ENCODE data around the gene KMT2E. TPM values are rescaled to one million over a fixed set of nuclear protein-coding genes. Genes with fewer than 3 reads are reported as not detected.
A peak's percentile ranks its signal among the peaks of the same experiment; 100 is the strongest.

KMT2E gene
- 21.7 TPM for polyA plus RNA-seq (2013, experiment 1 of 2)
- 21.7 TPM for polyA plus RNA-seq (2013, experiment 2 of 2)

GRCh38 chr7:105013816-105014692, at the start of gene KMT2E:
KMT2E (plus strand) TSS chr7:105014205; CDS start chr7:105040953, 26,748 bp downstream.
- peak within 1 kb of the TSS; percentile 84 for H3K4ac ChIP-seq (ENCODE audit: low read depth, low read length)
- H4K5ac ChIP-seq (ENCODE audit: low read length): peak within 1 kb of the TSS; percentile 94
- peak within 1 kb of the TSS; percentile 100 for H3K9ac ChIP-seq (ENCODE audit: low read length)
- peaks cover 70% of the 10 kb centered on the region for H3K79me2 ChIP-seq (ENCODE audit: control insufficient read depth, insufficient read depth, low read length)
- peak within 1 kb of the TSS; percentile 68 for H2BK120ac ChIP-seq (ENCODE audit: low read depth, low read length)
- peak within 1 kb of the TSS; percentile 93 for H3K4me3 ChIP-seq (ENCODE audit: low read length)
- no peaks in the 10 kb centered on the region for H3K27me3 ChIP-seq (ENCODE audit: insufficient read depth, low read length, poor library complexity)
- peak within 1 kb of the TSS; percentile 87 for H3K4me2 ChIP-seq (ENCODE audit: low read length)
- H3K36me3 ChIP-seq (ENCODE audit: control insufficient read depth, insufficient read depth, low read length): no peaks in the 10 kb centered on the region
- peaks cover 1% of the 10 kb centered on the region for H3K79me1 ChIP-seq (ENCODE audit: low read length)
- peak within 1 kb of the TSS; percentile 89 for H3K27ac ChIP-seq (ENCODE audit: low read depth, low read length)
- peak within 1 kb of the TSS; percentile 100 for H3K56ac ChIP-seq (ENCODE audit: low read length)
- peak within 1 kb of the TSS; percentile 94 for H4K8ac ChIP-seq (ENCODE audit: low read depth, low read length)
- H2AK5ac ChIP-seq (ENCODE audit: low read length): peak within 1 kb of the TSS; percentile 96
- peaks cover 2% of the 10 kb centered on the region for H3K4me1 ChIP-seq (ENCODE audit: control insufficient read depth, low read depth, low read length)
- H3K23ac ChIP-seq (ENCODE audit: low read length): peak within 1 kb of the TSS; percentile 99
- H2BK5ac ChIP-seq (ENCODE audit: low read length): peak within 1 kb of the TSS; percentile 99
- DNase-seq: peak; percentile 92
- no CpG with 5 or more reads among the region's 69 CpGs for WGBS (ENCODE audit: extremely low coverage, insufficient coverage, low lambda C conversion rate)
- no peak within 1 kb of the TSS for H2BK15ac ChIP-seq (replicated peaks; ENCODE audit: low read depth)
- H3K18ac ChIP-seq (ENCODE audit: low read length): peak within 1 kb of the TSS; percentile 64

GRCh38 chr7:104964626-104965236, 49.3 kb upstream of the KMT2E start:
- Histone ChIP-seq H3K27me3 (ENCODE audit: insufficient read depth, low read length, poor library complexity) (no peaks in the 10 kb centered on the region), H3K18ac (ENCODE audit: low read length) (no peak overlapping the region), H3K27ac (ENCODE audit: low read depth, low read length) (no peak overlapping the region), H4K5ac (ENCODE audit: low read length) (no peak overlapping the region), H3K56ac (ENCODE audit: low read length) (no peak overlapping the region), H3K79me2 (ENCODE audit: control insufficient read depth, insufficient read depth, low read length) (no peaks in the 10 kb centered on the region), H2AK5ac (ENCODE audit: low read length) (no peak overlapping the region), H3K9ac (ENCODE audit: low read length) (no peak overlapping the region), H3K4me3 (ENCODE audit: low read length) (no peak overlapping the region), H3K4ac (ENCODE audit: low read depth, low read length) (no peak overlapping the region), H3K23ac (ENCODE audit: low read length) (no peak overlapping the region), H3K36me3 (ENCODE audit: control insufficient read depth, insufficient read depth, low read length) (no peaks in the 10 kb centered on the region), H4K8ac (ENCODE audit: low read depth, low read length) (no peak overlapping the region), H3K4me2 (ENCODE audit: low read length) (no peak overlapping the region), H3K79me1 (ENCODE audit: low read length) (no peaks in the 10 kb centered on the region), H2BK15ac (replicated peaks; ENCODE audit: low read depth) (no peak overlapping the region), H2BK120ac (ENCODE audit: low read depth, low read length) (no peak overlapping the region), H2BK5ac (ENCODE audit: low read length) (no peak overlapping the region), H3K4me1 (ENCODE audit: control insufficient read depth, low read depth, low read length) (no peaks in the 10 kb centered on the region)
- WGBS (ENCODE audit: extremely low coverage, insufficient coverage, low lambda C conversion rate): no CpG with 5 or more reads among the region's 6 CpGs
- no peak for DNase-seq

GRCh38 chr7:104966022-104966421, 48.0 kb upstream of the KMT2E start:
- no CpG with 5 or more reads among the region's 2 CpGs for WGBS (ENCODE audit: extremely low coverage, insufficient coverage, low lambda C conversion rate)
- H3K56ac ChIP-seq (ENCODE audit: low read length): no peak overlapping the region

GRCh38 chr7:104967088-104967487, 46.9 kb upstream of the KMT2E start:
- no peak for DNase-seq
- Histone ChIP-seq H3K36me3 (ENCODE audit: control insufficient read depth, insufficient read depth, low read length) (no peaks in the 10 kb centered on the region), H3K23ac (ENCODE audit: low read length) (no peak overlapping the region), H3K18ac (ENCODE audit: low read length) (no peak overlapping the region), H3K27ac (ENCODE audit: low read depth, low read length) (no peak overlapping the region), H2BK120ac (ENCODE audit: low read depth, low read length) (no peak overlapping the region), H3K79me1 (ENCODE audit: low read length) (no peaks in the 10 kb centered on the region), H3K4ac (ENCODE audit: low read depth, low read length) (no peak overlapping the region), H4K8ac (ENCODE audit: low read depth, low read length) (no peak overlapping the region), H2BK5ac (ENCODE audit: low read length) (no peak overlapping the region), H3K27me3 (ENCODE audit: insufficient read depth, low read length, poor library complexity) (no peaks in the 10 kb centered on the region), H4K5ac (ENCODE audit: low read length) (no peak overlapping the region), H2AK5ac (ENCODE audit: low read length) (no peak overlapping the region), H2BK15ac (replicated peaks; ENCODE audit: low read depth) (no peak overlapping the region), H3K4me1 (ENCODE audit: control insufficient read depth, low read depth, low read length) (no peaks in the 10 kb centered on the region), H3K56ac (ENCODE audit: low read length) (no peak overlapping the region), H3K79me2 (ENCODE audit: control insufficient read depth, insufficient read depth, low read length) (no peaks in the 10 kb centered on the region), H3K4me2 (ENCODE audit: low read length) (no peak overlapping the region), H3K4me3 (ENCODE audit: low read length) (no peak overlapping the region), H3K9ac (ENCODE audit: low read length) (no peak overlapping the region)
- no CpG with 5 or more reads among the region's 2 CpGs for WGBS (ENCODE audit: extremely low coverage, insufficient coverage, low lambda C conversion rate)

More at GRCh38 chr7:104966022-104966421, 48.0 kb upstream of the KMT2E start:
- no peak overlapping the region for H3K4me2 ChIP-seq (ENCODE audit: low read length)
- H2BK120ac ChIP-seq (ENCODE audit: low read depth, low read length): no peak overlapping the region
- H3K4me1 ChIP-seq (ENCODE audit: control insufficient read depth, low read depth, low read length): no peaks in the 10 kb centered on the region
- no peaks in the 10 kb centered on the region for H3K36me3 ChIP-seq (ENCODE audit: control insufficient read depth, insufficient read depth, low read length)
- no peak overlapping the region for H4K5ac ChIP-seq (ENCODE audit: low read length)
- H3K4ac ChIP-seq (ENCODE audit: low read depth, low read length): no peak overlapping the region
- no peak overlapping the region for H2AK5ac ChIP-seq (ENCODE audit: low read length)
- no peak overlapping the region for H3K23ac ChIP-seq (ENCODE audit: low read length)
- no peaks in the 10 kb centered on the region for H3K79me1 ChIP-seq (ENCODE audit: low read length)
- H3K27me3 ChIP-seq (ENCODE audit: insufficient read depth, low read length, poor library complexity): no peaks in the 10 kb centered on the region
- DNase-seq: no peak
- H2BK5ac ChIP-seq (ENCODE audit: low read length): no peak overlapping the region
- no peak overlapping the region for H3K9ac ChIP-seq (ENCODE audit: low read length)
- no peak overlapping the region for H2BK15ac ChIP-seq (replicated peaks; ENCODE audit: low read depth)
- H3K79me2 ChIP-seq (ENCODE audit: control insufficient read depth, insufficient read depth, low read length): no peaks in the 10 kb centered on the region
- no peak overlapping the region for H3K18ac ChIP-seq (ENCODE audit: low read length)
- H3K4me3 ChIP-seq (ENCODE audit: low read length): no peak overlapping the region
- H4K8ac ChIP-seq (ENCODE audit: low read depth, low read length): no peak overlapping the region
- H3K27ac ChIP-seq (ENCODE audit: low read depth, low read length): no peak overlapping the region

GRCh38 chr7:104967595-104967994, 46.4 kb upstream of the KMT2E start:
- Histone ChIP-seq H3K56ac (ENCODE audit: low read length) (no peak overlapping the region), H2BK120ac (ENCODE audit: low read depth, low read length) (no peak overlapping the region), H4K8ac (ENCODE audit: low read depth, low read length) (no peak overlapping the region), H3K4me1 (ENCODE audit: control insufficient read depth, low read depth, low read length) (no peaks in the 10 kb centered on the region), H3K23ac (ENCODE audit: low read length) (no peak overlapping the region), H4K5ac (ENCODE audit: low read length) (no peak overlapping the region), H2BK5ac (ENCODE audit: low read length) (no peak overlapping the region), H3K36me3 (ENCODE audit: control insufficient read depth, insufficient read depth, low read length) (no peaks in the 10 kb centered on the region), H3K4ac (ENCODE audit: low read depth, low read length) (no peak overlapping the region), H3K27me3 (ENCODE audit: insufficient read depth, low read length, poor library complexity) (no peaks in the 10 kb centered on the region), H3K4me2 (ENCODE audit: low read length) (no peak overlapping the region), H2AK5ac (ENCODE audit: low read length) (no peak overlapping the region), H3K27ac (ENCODE audit: low read depth, low read length) (no peak overlapping the region), H2BK15ac (replicated peaks; ENCODE audit: low read depth) (no peak overlapping the region), H3K9ac (ENCODE audit: low read length) (no peak overlapping the region), H3K18ac (ENCODE audit: low read length) (no peak overlapping the region), H3K79me1 (ENCODE audit: low read length) (no peaks in the 10 kb centered on the region), H3K79me2 (ENCODE audit: control insufficient read depth, insufficient read depth, low read length) (no peaks in the 10 kb centered on the region), H3K4me3 (ENCODE audit: low read length) (no peak overlapping the region)
- no peak for DNase-seq
- no CpG with 5 or more reads among the region's 4 CpGs for WGBS (ENCODE audit: extremely low coverage, insufficient coverage, low lambda C conversion rate)

Data from mesendoderm (in vitro differentiated cells).